Endodermal cell (in vitro differentiated cells): ENCODE data around the gene SIK2. TPM values are rescaled to one million over a fixed set of nuclear protein-coding genes. Genes with fewer than 3 reads are reported as not detected.
A peak's percentile ranks its signal among the peaks of the same experiment; 100 is the strongest.

Experiments used
- DNase-seq: peaks from one replicate; pipeline ENCODE4 v3.0.0-alpha.2; 2017
- H3K27ac ChIP-seq: 2 replicates; pipeline ENCODE4 v1.5.1; 2013; ENCODE audit warnings: mild to moderate bottlenecking, low read depth, low read length, moderate library complexity
- H3K27me3 ChIP-seq: 2 replicates; pipeline ENCODE4 v1.6.1; 2013; ENCODE audit warnings: mild to moderate bottlenecking, low read length, moderate library complexity; ENCODE audit not compliant: insufficient read depth, control insufficient read depth, poor library complexity, severe bottlenecking
- H3K36me3 ChIP-seq: 2 replicates; pipeline ENCODE4 v1.7.0; 2013; ENCODE audit warnings: mild to moderate bottlenecking, low read length, moderate library complexity; ENCODE audit not compliant: control insufficient read depth, insufficient read depth
- H3K4me1 ChIP-seq: one replicate; pipeline ENCODE4 v1.7.0; 2013; ENCODE audit warnings: low read length; ENCODE audit not compliant: control insufficient read depth, insufficient read depth
- H3K4me3 ChIP-seq: 2 replicates; pipeline ENCODE4 v1.5.1; 2013; ENCODE audit warnings: mild to moderate bottlenecking, low read length, moderate library complexity
- H3K9ac ChIP-seq: 2 replicates; pipeline ENCODE4 v1.6.1; 2013; ENCODE audit warnings: mild to moderate bottlenecking, low read length, moderate library complexity; ENCODE audit not compliant: poor library complexity, severe bottlenecking; ENCODE audit errors: extremely low read depth
- H3K9me3 ChIP-seq: 2 replicates; pipeline ENCODE4 v1.6.1; 2013; ENCODE audit warnings: mild to moderate bottlenecking, low read length, moderate library complexity; ENCODE audit not compliant: control insufficient read depth
- H3K27ac Mint-ChIP-seq: 2 replicates; pipeline ENCODE4 v1.8.0; 2020; ENCODE audit warnings: mixed read lengths
- H3K27me3 Mint-ChIP-seq: 2 replicates; pipeline ENCODE4 v1.8.0; 2021; ENCODE audit warnings: mild to moderate bottlenecking, mixed read lengths; ENCODE audit not compliant: insufficient read depth
- H3K36me3 Mint-ChIP-seq: 2 replicates; pipeline ENCODE4 v1.8.0; 2020; ENCODE audit warnings: low read depth, mixed read lengths
- H3K4me1 Mint-ChIP-seq: 2 replicates; pipeline ENCODE4 v1.8.0; 2020; ENCODE audit warnings: mixed read lengths
- H3K4me3 Mint-ChIP-seq: 2 replicates; pipeline ENCODE4 v1.8.0; 2020; ENCODE audit warnings: mild to moderate bottlenecking, moderate library complexity, mixed read lengths
- H3K9me3 Mint-ChIP-seq: 2 replicates; pipeline ENCODE4 v1.8.0; 2020; ENCODE audit warnings: mild to moderate bottlenecking, mixed read lengths
- CTCF ChIP-seq: fragments of 200-600 bp; sonication (generic); conservative IDR thresholded peaks from 2 replicates; pipeline ENCODE4 v1.5.0; 2021; ENCODE audit warnings: antibody characterized with exemption, mild to moderate bottlenecking
- WGBS, 2 experiments: methylation state at CpG; one replicate each; pipeline versions ENCODE4 v1.1.5 to v1.1.7; 2013; ENCODE audit warnings: missing lambda C conversion rate in 2 of 2, mixed read lengths in 1 of 2; ENCODE audit not compliant: insufficient coverage in 1 of 2, insufficient read length in 1 of 2; 5-methylcytosine and 5-hydroxymethylcytosine counted together
- total RNA-seq, 2 donors: library from RNA; stranded (reverse); fragmentation: NEBNext Ultra II Directional in 1 of 2; extraction: Animal tissue kit (Norgen Biotek cat#: 25700) in 1 of 2; gene quantifications; 2 replicates in 1 of 2; 3 replicates in 1 of 2; pipeline ENCODE4 v1.2.1, GENCODE V29; 2021

SIK2 gene
- total RNA-seq, 2 donors from 2014 or later = 13.2 to 13.4 TPM

GRCh38 chr11:111741751-111742150, 139.5 kb downstream of the SIK2 start:
- Histone ChIP-seq H3K4me3 (peak overlapping the region; percentile 61), H3K4me1 (peaks cover 14% of the 10 kb centered on the region), H3K36me3 (peaks cover 78% of the 10 kb centered on the region), H3K27ac (no peak overlapping the region), H3K27me3 (no peaks in the 10 kb centered on the region), H3K9me3 (peaks cover 5% of the 10 kb centered on the region), H3K9ac (peak overlapping the region; percentile 32)
- Mint-ChIP-seq H3K27me3 (no peaks in the 10 kb centered on the region), H3K4me3 (no peak overlapping the region), H3K4me1 (peaks cover 18% of the 10 kb centered on the region), H3K27ac (no peak overlapping the region), H3K9me3 (no peaks in the 10 kb centered on the region), H3K36me3 (peaks cover 48% of the 10 kb centered on the region)
- 85 to 100% methylated on average over 1 to 2 of the region's 2 CpGs for WGBS, 2 experiments
- TF ChIP-seq CTCF = no peak
- no peak for DNase-seq

- Histone ChIP-seq H3K4me1 (peaks cover 14% of the 10 kb centered on the region), H3K9me3 (peaks cover 5% of the 10 kb centered on the region), H3K27me3 (no peaks in the 10 kb centered on the region), H3K9ac (no peak overlapping the region), H3K27ac (no peak overlapping the region), H3K4me3 (no peak overlapping the region), H3K36me3 (peaks cover 90% of the 10 kb centered on the region)
- H3K9me3 Mint-ChIP-seq = no peaks in the 10 kb centered on the region
- no peak for TF ChIP-seq CTCF
- H3K4me1 Mint-ChIP-seq = peaks cover 15% of the 10 kb centered on the region
- WGBS, 2 experiments = 98 to 100% methylated on average over 2 of the region's 2 CpGs
- H3K27me3 Mint-ChIP-seq = no peaks in the 10 kb centered on the region
- peaks cover 59% of the 10 kb centered on the region for H3K36me3 Mint-ChIP-seq
- H3K4me3 Mint-ChIP-seq = no peak overlapping the region
- DNase-seq = no peak
- no peak overlapping the region for H3K27ac Mint-ChIP-seq
These were observed 141.5 kb downstream of the SIK2 start for GRCh38 chr11:111743700-111744099.

- no peaks in the 10 kb centered on the region for H3K27me3 ChIP-seq
- H3K4me3 ChIP-seq = no peak overlapping the region
- TF ChIP-seq CTCF = no peak
- H3K4me1 Mint-ChIP-seq = peaks cover 9% of the 10 kb centered on the region
- H3K9me3 Mint-ChIP-seq = no peaks in the 10 kb centered on the region
- peaks cover 5% of the 10 kb centered on the region for H3K9me3 ChIP-seq
- no peak for DNase-seq
- peaks cover 90% of the 10 kb centered on the region for H3K36me3 ChIP-seq
- no peak overlapping the region for H3K27ac Mint-ChIP-seq
- H3K27ac ChIP-seq = no peak overlapping the region
- H3K4me3 Mint-ChIP-seq = no peak overlapping the region
- peaks cover 63% of the 10 kb centered on the region for H3K36me3 Mint-ChIP-seq
- peaks cover 10% of the 10 kb centered on the region for H3K4me1 ChIP-seq
- WGBS, 2 experiments = 89 to 91% methylated on average over 4 to 6 of the region's 6 CpGs
- H3K27me3 Mint-ChIP-seq = no peaks in the 10 kb centered on the region
- no peak overlapping the region for H3K9ac ChIP-seq
These were observed 143.7 kb downstream of the SIK2 start for GRCh38 chr11:111745719-111746504.
